ENCODE results near the gene SEPHS1. TPM values are rescaled to one million over a fixed set of nuclear protein-coding genes. Genes with fewer than 3 reads are reported as not detected.

The SEPHS1 gene
- polyA plus RNA-seq, 1 of the 3 experiments (the other 2 are of a cell fraction), result 64.8 TPM

DNA sequence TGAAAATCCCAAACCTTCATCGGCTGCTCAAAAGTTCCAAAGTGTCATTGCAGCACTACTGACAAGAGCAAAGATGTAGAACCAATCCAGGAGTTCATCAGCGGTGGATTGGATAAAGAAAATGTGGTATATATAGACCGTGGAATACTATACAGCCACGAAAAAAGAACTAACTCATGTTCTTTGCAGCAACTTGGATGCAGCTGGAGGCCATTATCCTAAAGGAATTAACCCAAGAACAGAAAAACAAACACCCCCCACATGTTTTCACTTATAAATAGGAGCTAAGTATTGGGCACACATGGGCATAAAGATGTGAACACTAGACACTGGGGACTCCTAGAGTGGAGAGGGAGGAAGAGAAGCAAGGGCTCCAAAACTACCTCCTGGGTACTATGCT is 79.8 kb downstream of the SEPHS1 start:
- Histone ChIP-seq H3K79me2 (ENCODE audit: insufficient read depth) (no peaks in the 10 kb centered on the region), H3K27ac (ENCODE audit: low read depth in 2 of 2, low read length in 1 of 2) (no peak overlapping the region), H3K9me3 (no peaks in the 10 kb centered on the region), H2AFZ (ENCODE audit: low read depth) (no peak overlapping the region), H3K9ac (no peak overlapping the region), H3K27me3 (ENCODE audit: insufficient read depth) (no peaks in the 10 kb centered on the region), H3K36me3 (replicated peaks in 1 of 2; ENCODE audit: control insufficient read depth in 1 of 2, insufficient read depth in 2 of 2, low read length in 1 of 2) (no peaks in the 10 kb centered on the region), H4K20me1 (ENCODE audit: insufficient read depth) (no peaks in the 10 kb centered on the region), H3F3A (replicated peaks; ENCODE audit: insufficient read depth) (no peaks in the 10 kb centered on the region), H3K4me1 (ENCODE audit: control insufficient read depth in 1 of 2, insufficient read depth in 2 of 2, low read depth in 1 of 2, low read length in 1 of 2) (peaks cover 0 to 5% of the 10 kb centered on the region in 2 experiments; a peak in 1 of 4 replicates), H3K4me3 (ENCODE audit: low read depth in 2 of 2, low read length in 1 of 2) (no peak overlapping the region), H3K4me2 (no peak overlapping the region), H3K9me2 (no peaks in the 10 kb centered on the region)
- no peak for TF ChIP-seq NFIC (IDR thresholded peaks at IDR 0.05; ENCODE audit: borderline replicate concordance)
- TF ChIP-seq SIN3A (IDR thresholded peaks at IDR 0.05; ENCODE audit: borderline replicate concordance, low read depth, low read length), result no peak
- no peak for TF ChIP-seq NRF1 (IDR thresholded peaks at IDR 0.05; ENCODE audit: low read depth, low read length)
- TF ChIP-seq FOXM1 (IDR thresholded peaks at IDR 0.05; ENCODE audit: low read depth), result no peak
- TF ChIP-seq FOXJ3 (CRISPR knock-in tag; IDR thresholded peaks at IDR 0.05), result no peak
- TF ChIP-seq GABPA (IDR thresholded peaks at IDR 0.05; ENCODE audit: low read depth), result no peak
- TF ChIP-seq TEAD4 (IDR thresholded peaks at IDR 0.05; ENCODE audit: borderline replicate concordance, insufficient read depth), result no peak
- TF ChIP-seq, protein P1, sequence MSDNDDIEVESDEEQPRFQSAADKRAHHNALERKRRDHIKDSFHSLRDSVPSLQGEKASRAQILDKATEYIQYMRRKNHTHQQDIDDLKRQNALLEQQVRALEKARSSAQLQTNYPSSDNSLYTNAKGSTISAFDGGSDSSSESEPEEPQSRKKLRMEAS (IDR thresholded peaks at IDR 0.05; ENCODE audit: low read depth), result no peak
- TF ChIP-seq, protein P2, sequence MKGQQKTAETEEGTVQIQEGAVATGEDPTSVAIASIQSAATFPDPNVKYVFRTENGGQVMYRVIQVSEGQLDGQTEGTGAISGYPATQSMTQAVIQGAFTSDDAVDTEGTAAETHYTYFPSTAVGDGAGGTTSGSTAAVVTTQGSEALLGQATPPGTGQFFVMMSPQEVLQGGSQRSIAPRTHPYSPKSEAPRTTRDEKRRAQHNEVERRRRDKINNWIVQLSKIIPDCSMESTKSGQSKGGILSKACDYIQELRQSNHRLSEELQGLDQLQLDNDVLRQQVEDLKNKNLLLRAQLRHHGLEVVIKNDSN (IDR thresholded peaks at IDR 0.05; ENCODE audit: borderline replicate concordance, low read depth), result no peak
- TF ChIP-seq, protein P3, sequence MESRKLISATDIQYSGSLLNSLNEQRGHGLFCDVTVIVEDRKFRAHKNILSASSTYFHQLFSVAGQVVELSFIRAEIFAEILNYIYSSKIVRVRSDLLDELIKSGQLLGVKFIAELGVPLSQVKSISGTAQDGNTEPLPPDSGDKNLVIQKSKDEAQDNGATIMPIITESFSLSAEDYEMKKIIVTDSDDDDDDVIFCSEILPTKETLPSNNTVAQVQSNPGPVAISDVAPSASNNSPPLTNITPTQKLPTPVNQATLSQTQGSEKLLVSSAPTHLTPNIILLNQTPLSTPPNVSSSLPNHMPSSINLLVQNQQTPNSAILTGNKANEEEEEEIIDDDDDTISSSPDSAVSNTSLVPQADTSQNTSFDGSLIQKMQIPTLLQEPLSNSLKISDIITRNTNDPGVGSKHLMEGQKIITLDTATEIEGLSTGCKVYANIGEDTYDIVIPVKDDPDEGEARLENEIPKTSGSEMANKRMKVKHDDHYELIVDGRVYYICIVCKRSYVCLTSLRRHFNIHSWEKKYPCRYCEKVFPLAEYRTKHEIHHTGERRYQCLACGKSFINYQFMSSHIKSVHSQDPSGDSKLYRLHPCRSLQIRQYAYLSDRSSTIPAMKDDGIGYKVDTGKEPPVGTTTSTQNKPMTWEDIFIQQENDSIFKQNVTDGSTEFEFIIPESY (IDR thresholded peaks at IDR 0.05; ENCODE audit: borderline replicate concordance, low read depth), result no peak
- TF ChIP-seq POLR2AphosphoS5 (IDR thresholded peaks at IDR 0.05; ENCODE audit: low read depth, low read length), result no peak
- no peak for TF ChIP-seq TAF1 (IDR thresholded peaks at IDR 0.05; ENCODE audit: borderline replicate concordance, low read depth, low read length)
- no peak for TF ChIP-seq GATA2 (CRISPR knock-in tag; IDR thresholded peaks at IDR 0.05)
- no peak for TF ChIP-seq RCOR1 (IDR thresholded peaks at IDR 0.05; ENCODE audit: low read length)
- no peak for TF ChIP-seq TCF12 (IDR thresholded peaks at IDR 0.05)
- TF ChIP-seq, protein P4, sequence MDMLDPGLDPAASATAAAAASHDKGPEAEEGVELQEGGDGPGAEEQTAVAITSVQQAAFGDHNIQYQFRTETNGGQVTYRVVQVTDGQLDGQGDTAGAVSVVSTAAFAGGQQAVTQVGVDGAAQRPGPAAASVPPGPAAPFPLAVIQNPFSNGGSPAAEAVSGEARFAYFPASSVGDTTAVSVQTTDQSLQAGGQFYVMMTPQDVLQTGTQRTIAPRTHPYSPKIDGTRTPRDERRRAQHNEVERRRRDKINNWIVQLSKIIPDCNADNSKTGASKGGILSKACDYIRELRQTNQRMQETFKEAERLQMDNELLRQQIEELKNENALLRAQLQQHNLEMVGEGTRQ (IDR thresholded peaks at IDR 0.05; ENCODE audit: borderline replicate concordance, low read depth, low read length), result no peak
- TF ChIP-seq EP300 (IDR thresholded peaks at IDR 0.05; ENCODE audit: borderline replicate concordance in 1 of 2, low read depth in 1 of 2, low read length in 1 of 2), result no peak
- TF ChIP-seq, protein P5, sequence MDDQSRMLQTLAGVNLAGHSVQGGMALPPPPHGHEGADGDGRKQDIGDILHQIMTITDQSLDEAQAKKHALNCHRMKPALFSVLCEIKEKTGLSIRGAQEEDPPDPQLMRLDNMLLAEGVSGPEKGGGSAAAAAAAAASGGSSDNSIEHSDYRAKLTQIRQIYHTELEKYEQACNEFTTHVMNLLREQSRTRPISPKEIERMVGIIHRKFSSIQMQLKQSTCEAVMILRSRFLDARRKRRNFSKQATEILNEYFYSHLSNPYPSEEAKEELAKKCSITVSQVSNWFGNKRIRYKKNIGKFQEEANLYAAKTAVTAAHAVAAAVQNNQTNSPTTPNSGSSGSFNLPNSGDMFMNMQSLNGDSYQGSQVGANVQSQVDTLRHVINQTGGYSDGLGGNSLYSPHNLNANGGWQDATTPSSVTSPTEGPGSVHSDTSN (IDR thresholded peaks at IDR 0.05), result no peak
- TF ChIP-seq RAD21 (IDR thresholded peaks at IDR 0.05; ENCODE audit: low read length), result no peak
- POLR2A ChIA-PET, result no interaction called here
- no peak for DNase-seq
- CTCF ChIA-PET, result no interaction called here
- WGBS (ENCODE audit: low lambda C conversion rate), result 73% methylated on average over 4 of the region's 4 CpGs

Other genes with a start within 250 kb of the SEPHS1 start
- 21.6 and 22.4 TPM in 2 replicates for gene OPTN, start 248.1 kb downstream of the SEPHS1 start, polyA plus RNA-seq (2012; rRNA removed)
- 5.1 and 5.5 TPM in 2 replicates for gene MCM10, start 186.7 kb downstream of the SEPHS1 start, polyA plus RNA-seq (2012; rRNA removed)
- not detected in 2 replicates for gene UCMA, start 113.9 kb downstream of the SEPHS1 start, polyA plus RNA-seq (2012; rRNA removed)
- gene PHYH, start 48.2 kb downstream of the SEPHS1 start, polyA plus RNA-seq (2012; rRNA removed), result 15.6 and 16.2 TPM in 2 replicates
- gene BEND7, start 180.7 kb upstream of the SEPHS1 start, polyA plus RNA-seq (2012; rRNA removed), result 9.2 and 9.9 TPM in 2 replicates
- 12.1 and 13.8 TPM in 2 replicates for gene PRPF18, start 238.7 kb upstream of the SEPHS1 start, polyA plus RNA-seq (2012; rRNA removed)

Measured in SK-N-SH (cell line).